NCI-H146 (cell line): ENCODE results near the gene DYNC2H1.

ENCODE experiments used
- DNase-seq: peaks from one replicate; lab custom pipeline; 2025; lab: John Stamatoyannopoulos, UW

The DYNC2H1 gene

DNA sequence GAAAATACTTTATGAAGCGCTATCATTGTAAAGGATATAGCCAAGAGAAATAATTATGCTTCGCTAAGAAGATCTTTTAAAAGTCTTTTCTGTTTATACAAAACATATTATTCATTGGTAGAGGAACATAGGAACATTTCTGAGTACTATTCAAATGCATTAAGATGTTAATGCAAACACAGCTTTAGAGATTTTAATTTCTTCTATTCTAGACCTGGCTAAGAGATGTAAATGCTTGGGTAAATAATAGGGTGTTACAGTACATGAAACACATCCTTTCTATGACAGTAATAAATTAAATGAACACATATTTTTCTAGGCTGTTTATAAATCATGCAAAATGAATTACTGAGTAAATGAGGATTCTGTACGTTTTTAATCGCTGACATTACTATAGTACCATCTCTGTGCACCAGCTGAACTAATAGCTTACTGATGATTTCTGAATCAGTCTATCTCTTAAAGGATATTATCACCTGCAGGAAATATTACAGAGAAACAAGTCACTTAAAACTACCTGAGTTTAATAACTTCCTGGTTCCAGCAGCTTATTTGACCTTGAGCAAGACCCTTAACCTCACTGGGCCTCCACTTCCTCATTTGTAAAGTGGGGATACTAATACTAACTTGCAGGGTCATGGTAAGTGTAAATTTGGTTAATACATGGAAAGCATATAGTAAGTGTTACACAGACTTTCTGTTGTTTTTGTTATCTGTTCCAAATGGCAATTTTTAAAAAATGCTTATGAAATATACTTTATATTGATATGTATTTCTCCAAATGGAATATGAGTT lies 344.9 kb downstream of the DYNC2H1 start:
- no peak for DNase-seq

DNA sequence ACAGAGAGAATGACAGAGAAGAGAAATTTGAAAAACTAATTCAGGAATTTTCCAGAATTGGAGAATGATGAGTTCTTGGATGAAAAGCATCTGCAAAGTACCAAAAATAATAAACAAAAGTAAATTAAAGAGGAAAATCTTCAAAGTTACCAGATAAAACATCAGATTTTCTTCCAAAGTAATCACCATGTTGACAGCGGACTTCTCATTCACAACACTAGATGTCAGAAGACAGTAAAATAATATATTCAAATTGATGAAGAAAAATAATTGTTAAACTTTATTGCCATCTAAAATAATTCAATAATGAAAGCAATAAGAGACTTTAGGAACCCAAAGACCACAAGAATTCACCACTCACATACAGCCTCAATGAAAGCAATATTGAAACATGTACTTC lies 355.2 kb downstream of the DYNC2H1 start:
- DNase-seq, result no peak

DNA sequence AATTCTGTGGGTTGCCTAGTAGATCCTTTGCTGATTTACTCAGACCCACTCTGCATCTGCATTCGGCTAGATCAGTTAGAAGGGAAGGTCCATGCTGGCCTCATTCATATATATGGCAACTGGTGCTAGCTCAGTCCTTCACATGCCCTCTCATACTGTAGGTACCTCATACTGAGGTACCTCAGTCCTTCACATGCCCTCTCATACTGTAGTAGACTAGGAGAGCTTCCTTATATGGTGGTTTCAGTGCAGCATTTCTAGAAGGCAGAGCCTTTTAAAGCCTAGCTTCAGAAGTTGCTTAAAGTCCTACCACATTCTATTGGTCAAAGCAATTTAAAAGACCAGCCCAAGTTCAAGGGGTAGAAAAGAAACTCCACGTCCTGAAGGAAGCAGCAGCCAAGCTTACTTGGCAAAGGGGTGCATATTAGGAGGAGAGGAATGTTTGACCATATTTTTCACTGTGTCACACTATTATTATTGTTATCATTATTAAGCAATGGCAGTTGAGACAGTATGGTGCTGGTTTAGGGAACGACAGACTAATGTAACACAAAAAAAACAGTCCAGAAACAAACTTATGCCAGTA lies 356.4 kb downstream of the DYNC2H1 start:
- DNase-seq, result no peak

DNA sequence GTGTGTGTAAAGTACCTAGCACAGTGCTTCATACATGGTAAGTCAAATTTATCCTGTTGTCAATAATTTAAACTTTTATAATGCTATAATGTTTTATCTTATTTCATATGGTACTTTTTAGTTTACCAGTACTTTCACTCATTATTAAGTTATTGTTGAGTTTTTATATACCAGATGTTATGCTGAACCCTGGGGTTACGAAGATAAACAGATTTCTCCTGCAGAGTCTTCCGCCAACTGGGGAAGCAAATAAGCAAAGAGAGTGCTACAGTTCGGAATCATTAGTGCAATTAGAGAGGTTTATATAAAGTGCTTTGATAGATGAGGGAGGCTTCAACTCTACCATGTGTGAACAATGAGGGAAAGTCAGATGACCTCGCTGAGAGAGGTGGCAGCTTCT lies 362.3 kb downstream of the DYNC2H1 start:
- DNase-seq, result no peak

DNA sequence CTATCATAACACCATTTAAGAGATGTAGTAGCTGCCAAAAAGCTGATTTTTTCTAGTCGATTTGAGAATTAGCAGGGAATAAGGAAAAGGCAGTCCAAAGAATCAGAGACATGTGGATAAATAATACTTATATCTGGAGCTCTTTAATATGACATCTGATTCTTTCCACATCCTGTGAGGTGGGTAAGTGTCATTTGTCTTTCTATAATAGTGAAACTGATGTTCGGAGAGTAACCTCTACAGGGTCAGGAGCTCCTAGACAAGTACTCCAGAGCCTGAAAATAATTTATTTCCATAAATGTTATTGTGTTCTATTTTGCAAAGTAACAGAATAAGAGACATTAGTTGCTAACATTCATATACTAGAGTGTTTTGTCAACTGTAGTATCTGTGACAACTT lies 367.6 kb downstream of the DYNC2H1 start:
- no peak for DNase-seq

DNA sequence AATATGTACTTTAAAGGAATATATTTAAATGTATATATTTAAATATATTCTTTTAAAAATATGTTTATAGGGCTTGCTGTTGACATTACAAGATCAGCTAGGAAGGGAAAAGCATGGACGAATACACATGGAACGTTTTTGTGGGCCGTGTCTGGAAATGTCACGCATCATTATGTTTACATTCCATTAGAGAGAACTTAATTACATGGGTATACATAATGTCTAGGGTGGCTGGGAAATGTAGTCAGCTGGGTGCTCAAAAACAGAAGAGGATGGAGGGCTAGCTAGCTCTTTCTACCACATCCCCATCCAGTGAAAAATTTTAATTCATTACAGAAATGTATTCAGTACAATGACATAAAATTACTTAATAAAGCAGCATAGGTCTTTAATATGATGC lies 371.2 kb downstream of the DYNC2H1 start:
- DNase-seq, result no peak

DNA sequence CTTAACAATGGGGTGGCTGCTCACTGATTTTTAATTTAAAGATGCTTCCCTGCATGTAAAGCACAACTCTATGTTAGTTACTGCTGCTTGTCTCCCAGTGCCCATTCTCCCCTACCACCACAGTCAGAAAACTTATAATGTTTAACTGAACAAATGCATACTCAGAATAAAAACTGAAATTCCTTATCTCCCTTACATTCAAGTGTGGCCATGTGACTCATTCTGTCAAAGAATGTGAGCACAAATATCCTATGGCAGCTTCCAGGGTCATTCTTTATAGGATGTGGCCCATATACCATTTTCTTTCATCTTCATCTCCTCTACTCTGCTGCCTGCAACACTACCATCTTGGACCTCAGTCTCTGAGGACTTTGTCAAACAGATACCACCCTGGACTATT lies 374.8 kb downstream of the DYNC2H1 start:
- DNase-seq, result no peak

DNA sequence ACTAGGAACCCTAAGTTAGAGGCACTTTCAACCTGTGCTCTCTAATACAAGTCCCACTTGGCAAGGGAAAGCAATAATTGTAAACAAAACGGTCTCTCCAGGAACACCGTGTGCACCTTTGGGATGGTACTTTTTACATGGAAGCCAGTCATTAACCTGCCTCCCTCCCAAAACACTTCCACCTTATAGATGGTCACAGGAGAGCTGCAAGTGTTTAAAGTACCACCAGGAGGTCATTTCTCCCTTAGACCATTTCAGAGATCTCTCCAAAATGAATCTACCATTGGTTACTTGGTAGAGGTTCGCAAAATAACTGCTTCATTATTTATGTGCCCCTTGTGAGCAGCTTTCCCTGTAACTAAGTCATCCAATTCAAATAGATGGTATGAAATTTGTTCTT lies 375.3 kb downstream of the DYNC2H1 start:
- no peak for DNase-seq

DNA sequence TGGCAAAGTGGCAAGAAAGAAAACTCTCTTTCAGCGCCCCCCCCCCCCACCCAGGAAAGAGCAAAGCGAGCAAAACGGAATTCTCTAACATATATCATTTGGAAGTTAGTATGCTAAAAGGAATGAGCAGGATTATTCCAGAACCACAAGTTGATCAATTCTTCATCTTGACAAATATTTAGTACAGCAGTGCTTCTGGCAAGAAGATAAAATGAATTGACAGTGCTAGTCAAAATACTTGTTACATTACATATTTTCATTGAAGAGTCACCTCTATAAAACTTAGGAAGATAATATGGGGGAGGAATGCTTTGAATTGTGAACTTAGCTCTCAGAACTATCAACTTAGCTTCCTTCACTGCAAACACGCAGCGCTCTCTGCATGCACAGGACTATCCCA lies 377.4 kb downstream of the DYNC2H1 start:
- DNase-seq, result no peak

DNA sequence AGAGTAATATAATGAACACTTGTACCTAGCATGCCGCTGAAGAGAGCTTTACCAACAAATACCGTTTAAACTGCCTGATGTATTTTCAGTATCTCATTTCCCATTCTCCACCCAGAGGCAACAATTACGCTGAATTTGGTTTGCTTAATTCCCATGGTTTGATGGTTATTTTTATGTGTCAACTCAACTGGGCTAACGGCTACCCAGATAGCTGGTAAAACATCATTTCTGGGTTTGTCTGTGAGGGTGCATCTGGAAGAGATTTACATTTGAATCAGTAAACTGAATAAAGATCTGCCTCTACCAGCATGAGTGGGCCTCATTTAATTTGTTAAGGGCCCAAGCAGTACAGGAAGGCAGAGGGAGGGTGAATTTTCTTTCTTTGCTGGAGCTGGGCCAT lies 377.9 kb downstream of the DYNC2H1 start:
- DNase-seq, result no peak

DNA sequence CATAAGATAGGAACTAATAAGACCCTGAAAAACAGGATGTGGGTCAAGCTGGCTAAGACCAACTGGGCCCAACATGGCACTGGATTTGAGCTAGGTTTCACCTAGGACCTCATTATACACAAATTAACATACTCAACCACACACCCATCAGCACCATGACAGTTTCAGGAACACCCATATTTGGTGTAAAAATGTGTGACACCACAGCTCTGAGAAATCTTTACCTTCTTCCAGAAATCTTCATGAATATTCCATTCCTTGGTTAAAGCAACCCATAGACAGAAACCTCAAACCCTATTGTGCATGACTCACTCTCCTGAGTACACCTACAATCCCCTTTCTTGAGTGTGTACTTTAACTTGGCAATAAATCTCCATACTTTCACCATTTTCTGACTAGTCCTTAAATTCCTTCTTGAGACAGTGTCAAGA lies 378.8 kb downstream of the DYNC2H1 start:
- no peak for DNase-seq

DNA sequence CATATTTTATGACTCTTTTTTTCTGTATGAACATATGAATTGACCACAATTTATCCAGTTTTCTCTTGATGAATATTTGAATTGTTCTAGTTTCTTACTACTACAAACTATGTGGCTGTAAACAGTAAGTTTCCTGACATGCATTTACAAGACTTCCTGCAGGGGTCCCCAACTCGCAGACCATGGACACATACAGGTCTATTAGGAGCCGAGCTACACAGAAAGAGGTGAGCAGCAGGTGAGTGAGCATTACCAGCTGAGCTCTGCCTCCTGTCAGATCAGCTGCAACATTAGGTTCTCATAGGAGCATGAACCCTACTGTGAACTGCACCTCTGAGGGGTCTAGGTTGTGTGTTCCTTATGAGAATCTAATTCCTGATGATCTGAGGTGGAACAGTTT lies 379.4 kb downstream of the DYNC2H1 start:
- DNase-seq, result no peak

DNA sequence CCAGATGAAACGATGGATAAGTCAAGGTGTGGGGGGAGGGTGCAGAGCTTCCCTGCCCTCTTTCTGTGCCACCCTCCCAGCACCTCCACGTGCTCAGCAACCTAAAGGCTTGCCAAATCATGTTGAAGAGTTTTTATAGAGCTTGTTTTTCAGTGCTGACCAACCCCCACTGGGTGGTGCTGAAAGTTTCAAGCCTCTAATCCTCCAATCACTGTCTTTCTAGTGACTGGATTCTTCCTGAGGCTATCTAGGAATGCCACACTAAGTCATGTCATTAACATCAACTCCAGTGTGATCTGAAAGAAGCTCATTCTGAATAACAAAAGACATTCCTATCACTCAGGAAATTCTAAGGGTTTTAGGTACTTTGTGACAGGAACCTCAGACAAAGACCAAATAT lies 382.6 kb downstream of the DYNC2H1 start:
- DNase-seq, result no peak

DNA sequence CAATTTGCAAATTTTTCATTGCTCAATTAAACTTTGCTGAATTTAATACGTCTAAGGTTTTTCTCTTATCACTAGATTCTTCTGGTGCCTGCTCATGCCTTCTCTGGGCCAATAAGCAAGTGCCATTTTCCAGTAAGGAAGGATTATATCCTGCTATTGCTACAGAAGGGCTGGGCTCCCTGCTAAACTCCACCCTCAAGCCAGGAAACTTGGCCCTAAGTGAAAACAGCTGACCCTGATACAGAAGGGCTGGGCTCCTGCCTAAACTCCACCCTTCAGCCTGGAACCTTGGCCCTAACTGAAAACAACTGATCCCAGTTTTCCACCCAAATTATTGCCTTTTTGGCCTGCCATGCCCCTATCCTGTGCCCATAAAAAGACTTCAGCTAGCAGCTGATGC lies 385.3 kb downstream of the DYNC2H1 start:
- no peak for DNase-seq

DNA sequence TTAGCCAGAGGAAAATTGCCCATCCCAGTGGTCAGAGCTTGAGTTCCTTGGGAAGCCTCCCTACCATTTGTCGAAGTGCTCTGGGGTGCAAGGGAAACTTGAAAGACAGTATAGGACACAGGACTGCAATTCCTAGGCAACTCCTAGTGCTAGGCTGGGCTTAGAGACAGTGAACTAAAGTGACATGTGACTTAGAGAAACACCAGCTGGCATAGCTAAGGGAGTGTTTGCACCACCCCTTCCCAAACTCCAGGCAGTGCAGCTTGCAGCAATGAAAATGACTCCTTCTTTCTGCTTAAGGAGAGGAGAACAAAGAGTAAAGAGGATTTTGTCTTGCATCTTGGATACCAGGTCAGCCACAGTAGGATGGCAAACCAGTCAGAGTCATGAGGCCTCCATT lies 388.0 kb downstream of the DYNC2H1 start:
- no peak for DNase-seq

DNA sequence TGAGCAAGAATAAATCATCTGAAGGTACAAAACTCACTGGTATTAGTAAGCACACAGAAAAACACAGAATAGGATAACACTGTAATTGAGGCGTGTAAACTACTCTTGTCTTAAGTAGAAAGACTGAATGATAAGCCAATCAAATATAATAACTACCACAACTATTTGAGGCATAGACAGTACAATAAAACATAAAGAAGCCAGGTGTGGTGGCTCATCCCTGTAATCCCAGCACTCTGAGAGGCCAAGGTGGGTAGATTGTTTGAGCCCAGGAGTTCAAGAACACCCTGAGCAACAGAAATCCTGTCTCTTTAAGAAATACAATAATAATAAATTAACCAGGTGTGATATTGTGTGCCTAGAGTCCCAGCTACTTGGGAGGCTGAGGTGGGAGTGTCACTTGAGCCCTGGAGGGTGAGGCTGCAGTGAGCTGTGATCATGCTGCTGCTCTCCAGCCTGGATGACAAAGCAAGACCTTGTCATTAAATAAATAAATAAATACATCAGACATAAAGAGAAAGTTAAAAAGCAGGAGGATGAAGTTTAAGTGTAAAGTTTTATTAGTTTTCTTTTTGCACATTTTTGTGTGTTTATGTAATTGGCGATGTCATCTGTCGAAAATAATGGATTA lies 390.6 kb downstream of the DYNC2H1 start:
- DNase-seq, result no peak

DNA sequence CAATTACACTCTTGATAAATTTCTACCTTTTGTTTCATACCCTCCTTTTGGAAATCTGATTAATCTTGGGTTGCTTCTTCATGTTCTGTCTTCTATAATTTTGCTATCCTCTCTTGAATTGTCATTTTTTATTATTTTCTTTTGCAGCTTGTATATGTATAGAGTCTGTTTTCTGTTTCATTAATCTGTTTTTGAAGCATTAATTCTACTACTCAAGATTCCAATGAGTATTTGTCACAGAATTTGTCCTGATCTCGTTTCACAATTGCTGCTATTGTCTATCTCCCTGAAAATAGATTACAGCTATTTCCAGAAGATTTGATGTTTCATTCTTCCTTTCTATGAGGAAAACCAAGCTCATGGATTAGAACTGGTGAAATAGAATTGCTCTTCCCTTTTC lies 406.1 kb downstream of the DYNC2H1 start:
- DNase-seq, result no peak

DNA sequence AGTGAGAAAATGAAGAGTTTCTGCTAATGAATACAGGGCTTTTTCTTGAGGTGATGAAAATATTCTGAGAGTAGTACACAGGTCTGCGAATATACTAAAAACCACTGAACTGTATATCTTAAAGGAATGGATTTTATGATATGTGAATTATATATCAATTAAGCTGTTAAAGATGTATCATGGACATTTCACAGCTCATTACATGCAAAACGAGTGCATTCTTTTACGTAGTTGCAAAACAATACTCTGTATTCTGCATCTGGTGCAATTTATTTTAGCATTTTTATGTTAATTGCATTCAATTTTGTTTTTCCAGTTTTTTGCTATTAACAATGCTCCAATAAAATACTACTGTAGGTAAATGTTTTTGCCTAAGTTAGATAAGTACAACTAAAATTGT lies 411.6 kb downstream of the DYNC2H1 start:
- DNase-seq, result no peak

DNA sequence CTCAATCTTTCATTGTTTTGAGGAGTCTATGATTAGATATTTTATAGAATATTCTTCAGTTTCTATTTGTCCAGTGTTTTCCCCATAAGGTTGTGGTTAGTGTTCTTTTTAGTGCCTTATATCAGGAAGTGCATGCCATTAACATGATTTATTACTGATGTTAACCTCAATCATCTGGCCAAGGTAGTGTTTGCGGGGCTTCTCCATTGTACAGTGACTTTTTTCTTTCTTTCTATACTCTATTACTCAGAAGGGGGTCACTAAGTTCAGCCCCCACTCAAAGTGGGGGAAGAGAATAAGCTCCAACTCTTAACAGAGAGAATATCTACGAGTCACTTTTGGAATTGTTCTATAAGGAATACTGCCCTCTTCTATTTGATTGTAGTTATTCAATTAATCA lies 415.8 kb downstream of the DYNC2H1 start:
- DNase-seq, result no peak

DNA sequence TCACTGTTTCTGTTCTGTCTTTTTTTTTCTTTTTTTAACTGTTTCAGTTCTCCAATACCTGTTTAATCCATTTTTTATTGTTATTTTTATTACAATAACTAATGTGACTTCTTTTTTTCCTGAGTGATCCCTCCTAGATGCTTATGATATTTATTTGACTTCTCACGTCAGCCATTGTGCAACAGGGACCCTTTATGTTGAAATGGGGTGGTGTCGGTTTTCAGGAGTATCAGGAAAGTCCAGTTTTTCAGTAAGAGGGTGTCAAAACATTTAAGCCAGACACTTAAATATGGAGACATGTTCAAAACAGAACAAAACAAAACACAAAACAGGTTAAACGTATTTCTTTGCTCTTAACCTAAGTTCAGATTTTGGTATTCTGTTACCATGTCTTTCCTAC lies 418.8 kb downstream of the DYNC2H1 start:
- DNase-seq, result no peak

DNA sequence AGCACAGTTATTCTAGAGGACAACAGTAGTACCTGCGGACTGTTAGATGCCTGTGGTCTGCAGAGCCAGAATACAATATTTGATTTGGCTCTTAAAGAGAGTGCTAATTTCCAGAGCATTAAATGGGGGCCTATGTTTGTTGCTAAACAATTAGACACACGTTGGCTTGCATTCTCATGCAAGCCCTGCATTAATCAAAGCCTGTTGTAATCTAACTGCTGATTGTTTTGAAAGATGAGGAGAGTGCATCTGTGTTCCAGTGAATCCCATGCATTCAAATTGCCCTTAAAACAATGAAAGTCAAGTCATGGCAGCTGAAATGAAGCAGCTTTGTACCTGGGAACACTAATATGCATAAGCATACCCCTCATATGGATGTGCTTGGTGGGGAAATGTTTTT lies 419.4 kb downstream of the DYNC2H1 start:
- no peak for DNase-seq

DNA sequence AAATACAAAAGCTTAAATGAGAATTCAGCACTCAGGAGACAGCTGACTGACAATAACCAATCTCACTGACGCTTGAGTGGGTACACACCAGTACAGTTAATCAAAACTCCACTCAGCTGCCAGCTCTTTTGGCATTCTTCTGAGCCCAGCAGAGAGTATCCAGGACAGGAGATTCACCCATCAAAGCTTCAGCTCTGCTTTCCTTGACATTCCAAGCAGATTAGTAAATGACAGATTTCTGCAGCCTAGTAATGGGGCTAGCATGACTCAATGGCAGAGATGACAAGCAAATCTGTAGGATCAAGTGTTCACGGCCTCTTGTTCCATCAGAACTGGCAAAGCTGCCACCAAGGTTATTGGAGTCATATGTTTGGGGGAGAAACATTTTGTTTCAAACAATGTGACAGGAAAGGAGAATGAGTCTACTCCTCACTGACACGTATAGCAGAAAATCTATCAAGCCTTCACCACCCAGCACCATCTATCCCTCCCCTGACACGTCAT lies 420.0 kb downstream of the DYNC2H1 start:
- DNase-seq, result no peak
